ENCODE data around the gene SEC22B.
"Not testable (repeated sequence)": the region's sequence is repeated elsewhere in the genome, so short reads cannot be mapped to it uniquely, and the experiment has no call there.

SEC22B gene

DNA sequence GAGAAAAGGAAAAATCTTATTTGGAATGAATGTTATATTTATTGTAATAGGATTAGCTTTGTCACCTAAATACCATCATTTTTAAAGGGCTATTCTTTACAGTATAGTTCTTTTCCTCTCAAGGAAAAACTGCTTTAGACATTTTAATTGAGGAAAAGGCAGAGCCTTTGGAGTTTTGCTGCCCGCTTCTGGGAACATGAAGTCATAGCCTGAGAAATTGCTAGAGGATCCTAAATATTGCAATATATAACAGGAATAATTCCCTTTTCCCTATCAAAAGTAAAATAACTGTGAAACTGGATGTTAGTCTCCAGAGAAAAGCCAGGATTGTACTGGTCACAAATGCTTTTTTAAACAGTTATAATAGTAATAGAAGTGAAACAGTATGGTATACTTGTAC is 30.5 kb downstream of the SEC22B start:
- not testable (repeated sequence) for DNase-seq (ENCODE audit: low read depth in 3 of 3)

DNA sequence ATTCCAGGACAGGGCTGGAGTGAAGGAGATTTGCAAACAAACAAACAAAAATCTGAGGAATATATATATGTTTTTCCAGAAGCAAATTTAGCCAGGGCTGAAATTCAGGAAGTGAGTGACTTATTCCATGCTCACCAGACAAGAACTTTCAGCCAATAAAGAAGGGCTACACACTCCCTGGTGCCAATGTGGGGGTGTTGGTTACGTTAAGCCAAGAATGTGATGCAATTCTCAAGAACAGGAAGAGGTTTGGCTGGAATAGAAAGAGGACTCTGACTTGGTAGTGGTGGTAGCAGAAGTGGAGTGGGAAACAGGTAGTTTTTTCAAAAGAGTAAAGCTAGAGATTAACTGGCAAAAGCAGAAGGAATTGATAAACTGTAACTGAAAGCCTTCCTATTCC is 31.7 kb downstream of the SEC22B start:
- not testable (repeated sequence) for DNase-seq (ENCODE audit: low read depth in 3 of 3)

DNA sequence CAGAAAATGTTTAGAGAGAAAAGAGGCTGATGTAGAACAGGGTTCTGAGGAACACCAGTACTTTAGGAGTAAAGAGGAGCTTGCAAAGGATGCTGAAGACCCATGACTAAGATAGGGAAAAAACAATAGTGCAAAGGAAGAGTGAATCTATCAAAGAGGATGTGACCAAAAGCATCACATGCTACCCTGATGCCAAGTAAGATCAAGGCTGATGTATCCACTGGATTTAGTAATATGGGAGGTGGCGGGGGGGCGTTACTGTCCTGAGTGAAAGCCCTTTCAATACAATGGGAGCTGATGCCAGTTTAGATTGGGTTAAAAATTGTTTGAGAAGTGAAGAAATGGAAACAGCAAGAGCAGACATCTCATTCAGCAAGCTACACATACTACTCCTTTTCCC is 32.2 kb downstream of the SEC22B start:
- DNase-seq (ENCODE audit: low read depth in 3 of 3), result peak in 1 of 3 donors; percentile 15

DNA sequence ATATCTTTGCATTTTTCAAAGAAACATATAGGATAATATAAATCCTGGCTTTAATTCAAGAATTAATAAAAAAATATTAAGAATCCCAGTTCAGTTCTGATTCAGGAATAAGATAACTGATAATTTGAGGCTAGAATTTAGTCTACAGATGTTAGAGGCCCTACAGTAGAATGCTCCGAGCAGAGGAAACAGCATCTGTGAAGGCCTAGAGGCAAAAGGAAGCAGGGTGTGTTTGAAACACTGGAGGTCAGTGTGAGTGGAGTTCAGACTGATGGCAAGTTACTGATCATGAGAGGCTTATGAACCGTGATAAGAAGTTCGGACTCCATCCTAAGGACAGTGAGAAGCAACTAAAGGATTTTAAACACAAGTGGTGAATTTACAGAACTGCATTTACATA is 33.0 kb downstream of the SEC22B start:
- DNase-seq (ENCODE audit: low read depth in 3 of 3), result not testable (repeated sequence)

DNA sequence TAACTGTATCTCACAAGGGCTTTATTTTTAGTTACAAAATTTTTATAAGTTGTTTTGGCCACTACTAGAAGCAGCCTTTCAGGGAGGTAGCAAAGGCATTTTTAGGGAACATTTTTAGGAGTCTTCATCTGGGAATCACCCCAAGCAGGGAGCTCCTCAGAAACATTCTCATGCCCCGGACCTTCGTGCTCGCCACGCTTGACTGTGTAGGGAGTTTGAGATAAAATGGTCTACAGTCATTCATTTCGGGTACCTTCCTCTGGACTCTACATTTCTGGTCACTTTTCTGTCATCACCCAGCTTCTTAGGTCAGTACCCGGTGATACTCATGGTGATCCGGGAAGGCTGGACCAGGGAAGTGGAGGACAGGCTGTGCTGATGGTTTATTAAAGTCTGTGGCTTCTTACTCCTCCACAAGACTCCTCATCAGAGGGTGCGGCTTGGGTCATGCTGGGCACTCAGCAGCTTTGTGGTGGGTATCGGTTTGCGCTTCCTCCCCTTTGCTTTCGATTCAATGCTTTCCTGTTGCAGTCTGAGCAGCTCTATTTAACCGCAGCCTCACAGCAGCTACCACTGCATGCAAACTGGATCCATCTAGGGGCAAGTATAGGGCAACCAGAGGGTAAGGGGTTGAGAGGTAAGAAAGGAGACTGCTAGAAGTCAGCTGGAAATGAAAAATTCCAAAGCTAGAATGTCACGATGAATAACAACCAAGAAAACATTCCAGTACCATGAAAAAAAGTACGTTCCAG is 33.6 kb downstream of the SEC22B start:
- peak; percentile 3 to 53 (median 31) for DNase-seq (ENCODE audit: low read depth in 3 of 3)

DNA sequence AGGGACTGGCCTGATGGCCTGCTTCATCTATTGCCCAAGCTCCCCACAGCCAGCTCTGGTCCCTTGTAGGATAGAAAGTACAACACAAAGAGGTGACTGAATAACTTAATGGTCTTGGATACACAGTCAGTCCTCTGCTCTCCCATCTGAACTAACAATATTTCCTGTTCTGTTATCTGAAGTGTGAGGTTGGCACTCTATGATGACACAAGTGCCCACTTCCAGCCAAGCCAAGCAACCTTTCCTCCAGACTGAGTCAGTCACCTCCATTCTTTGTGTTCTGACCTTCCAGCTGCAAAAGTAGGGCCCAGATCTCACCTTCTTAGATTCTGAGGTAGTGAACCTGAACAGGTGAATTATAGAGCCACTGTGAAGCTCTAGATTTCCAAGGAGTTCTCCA is 34.5 kb downstream of the SEC22B start:
- not testable (repeated sequence) for DNase-seq (ENCODE audit: low read depth in 3 of 3)

DNA sequence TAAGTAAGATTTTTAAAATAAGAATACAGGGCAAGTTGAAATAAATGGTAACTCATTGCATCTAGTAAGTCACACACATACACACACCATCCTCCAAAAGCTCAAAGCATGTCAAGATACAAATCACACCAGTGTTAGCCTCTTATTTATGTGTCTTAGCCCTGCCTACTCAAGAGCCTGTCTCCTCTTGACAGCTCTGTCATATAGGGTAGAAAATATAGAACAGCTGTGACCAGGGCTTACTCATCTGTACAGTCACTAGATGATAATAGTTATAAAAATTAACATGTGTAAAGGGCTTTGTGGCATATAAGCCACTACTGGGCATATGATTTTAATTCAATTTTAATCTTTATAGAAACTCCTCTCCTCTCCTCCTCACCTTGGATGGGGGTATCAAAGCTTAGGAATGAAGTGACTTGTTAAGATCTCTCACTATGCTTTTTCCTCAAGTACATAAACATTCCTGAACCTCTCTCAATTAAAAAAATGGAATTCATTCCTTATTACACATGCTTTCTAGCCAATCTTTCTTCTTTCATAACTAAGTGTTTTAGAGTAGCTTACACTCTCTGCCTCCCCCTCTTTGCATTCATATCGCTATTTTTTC is 35.6 kb downstream of the SEC22B start:
- not testable (repeated sequence) for DNase-seq (ENCODE audit: low read depth in 3 of 3)

DNA sequence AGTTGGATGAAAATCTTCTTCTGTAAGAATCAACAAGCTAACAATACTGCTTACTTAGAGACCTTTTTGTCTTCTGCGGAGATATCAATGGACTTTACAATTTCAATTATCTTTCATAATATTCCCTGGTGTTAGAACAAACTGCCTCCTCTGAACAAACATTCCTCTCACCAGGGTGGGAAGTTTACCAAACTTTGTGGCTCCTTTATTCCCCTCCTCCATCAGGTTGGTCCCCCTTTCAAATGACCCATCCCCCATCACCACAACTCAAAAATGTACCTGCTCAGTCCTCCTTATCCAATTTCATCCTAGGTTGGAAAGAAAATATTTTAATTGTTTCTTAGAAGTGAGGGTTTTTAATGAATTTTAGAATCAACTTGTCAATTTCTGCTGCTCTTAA is 40.2 kb downstream of the SEC22B start:
- not testable (repeated sequence) for DNase-seq (ENCODE audit: low read depth in 3 of 3)

DNA sequence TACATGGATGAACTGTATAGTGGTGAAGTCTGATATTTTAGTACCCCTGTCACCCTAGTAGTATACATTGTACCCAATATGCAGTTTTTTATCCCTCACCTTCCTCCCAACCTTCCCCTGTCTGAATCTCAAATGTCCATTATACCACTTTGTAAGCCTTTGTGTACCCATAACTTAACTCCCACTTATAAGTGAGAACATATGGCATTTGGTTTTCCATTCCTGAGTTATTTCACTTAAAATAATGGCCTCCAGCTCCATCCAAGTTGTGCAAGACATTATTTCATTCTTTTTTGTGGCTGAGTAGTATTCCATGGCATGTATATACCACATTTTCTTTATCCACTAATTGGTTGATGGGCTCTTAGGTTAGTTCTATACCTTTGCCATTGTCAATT is 42.4 kb downstream of the SEC22B start:
- DNase-seq (ENCODE audit: low read depth in 3 of 3), result not testable (repeated sequence)

DNA sequence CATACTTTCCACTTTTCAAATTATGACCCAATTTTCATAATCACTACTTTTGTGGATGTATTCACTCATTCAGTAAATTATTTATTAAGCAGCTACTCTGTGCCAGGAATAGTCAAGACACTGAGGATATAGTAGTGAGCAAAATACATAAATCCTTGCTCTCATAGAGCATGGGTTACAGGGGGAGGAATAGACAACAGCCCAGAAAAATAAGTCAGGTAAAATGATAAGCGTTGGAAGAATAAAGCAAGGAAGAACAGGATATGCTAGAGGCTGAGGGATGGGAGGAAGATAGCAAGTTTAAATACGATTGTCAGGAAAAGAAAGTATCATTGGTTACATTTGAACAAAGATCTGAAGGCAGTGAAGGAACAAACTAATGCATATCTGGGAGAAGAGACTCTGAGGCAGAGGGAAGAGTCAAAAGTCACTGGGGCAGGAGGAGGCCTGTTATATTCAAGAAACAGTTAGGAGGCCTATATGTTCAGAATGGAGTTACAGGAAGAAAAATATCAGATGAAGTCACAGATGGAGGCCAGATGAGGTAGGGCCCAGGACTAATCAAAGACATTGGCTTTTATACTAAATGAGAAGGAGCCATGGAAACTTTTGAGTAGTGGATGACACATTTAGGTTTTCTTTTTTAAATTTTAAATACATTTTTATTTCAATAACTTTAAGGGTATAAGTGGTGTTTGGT is 42.9 kb downstream of the SEC22B start:
- DNase-seq (ENCODE audit: low read depth in 3 of 3), result no peak

DNA sequence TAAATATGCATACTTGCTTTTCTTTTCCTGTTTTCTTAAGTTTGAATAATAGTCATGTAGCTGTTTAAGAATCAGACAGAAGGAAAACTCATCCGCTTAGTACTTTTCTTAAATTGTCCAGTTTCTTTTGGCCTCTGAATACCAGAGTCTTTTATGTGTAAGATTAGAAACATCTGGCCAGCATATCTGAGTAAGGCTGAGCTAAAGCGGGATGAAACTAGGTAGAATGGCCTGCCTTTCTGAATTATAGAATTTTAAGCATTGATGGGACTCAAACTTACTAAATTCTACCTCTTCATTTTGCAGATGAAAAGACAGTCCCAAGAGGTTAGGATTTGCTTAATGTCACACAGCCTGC is 43.9 kb downstream of the SEC22B start:
- DNase-seq (ENCODE audit: low read depth in 3 of 3), result not testable (repeated sequence)

DNA sequence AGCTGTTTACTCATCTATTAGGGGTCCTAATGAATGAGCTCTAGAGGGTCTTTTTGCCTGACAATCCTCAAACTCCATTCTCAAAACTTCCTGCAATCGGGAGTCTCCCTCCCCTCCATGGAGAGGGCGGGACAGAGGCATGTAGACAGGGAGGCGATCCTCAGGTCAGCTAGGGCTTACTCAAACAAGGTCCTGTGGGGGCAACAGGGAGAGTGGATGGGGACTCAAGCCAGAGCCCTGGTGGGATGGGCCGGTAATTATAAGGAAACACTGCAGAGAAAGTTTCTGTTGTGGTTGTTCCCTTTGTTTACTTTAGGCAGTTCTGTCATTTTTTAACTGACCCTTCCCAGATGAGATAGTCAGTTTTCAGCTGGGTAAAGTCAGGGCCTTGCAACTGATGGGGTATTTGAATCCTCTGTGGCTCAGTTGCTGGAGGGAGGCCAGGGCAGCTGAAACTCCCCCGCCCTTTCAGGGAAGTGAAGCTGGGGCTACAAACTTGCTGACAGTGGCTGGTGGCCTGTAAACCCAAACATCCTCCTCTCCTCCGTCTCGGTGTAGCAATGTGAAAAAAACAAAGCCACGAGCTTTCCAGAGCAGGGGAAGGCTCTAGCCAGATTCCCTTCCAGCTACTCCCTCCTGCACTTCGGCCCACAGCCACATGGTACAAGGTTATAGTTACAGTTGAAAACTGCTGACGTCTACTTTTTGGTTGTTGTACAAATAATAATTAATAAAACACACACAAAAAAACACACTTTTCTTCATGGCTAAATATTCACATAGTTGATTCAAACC is 44.5 kb downstream of the SEC22B start:
- DNase-seq (ENCODE audit: low read depth in 3 of 3), result not testable (repeated sequence)

DNA sequence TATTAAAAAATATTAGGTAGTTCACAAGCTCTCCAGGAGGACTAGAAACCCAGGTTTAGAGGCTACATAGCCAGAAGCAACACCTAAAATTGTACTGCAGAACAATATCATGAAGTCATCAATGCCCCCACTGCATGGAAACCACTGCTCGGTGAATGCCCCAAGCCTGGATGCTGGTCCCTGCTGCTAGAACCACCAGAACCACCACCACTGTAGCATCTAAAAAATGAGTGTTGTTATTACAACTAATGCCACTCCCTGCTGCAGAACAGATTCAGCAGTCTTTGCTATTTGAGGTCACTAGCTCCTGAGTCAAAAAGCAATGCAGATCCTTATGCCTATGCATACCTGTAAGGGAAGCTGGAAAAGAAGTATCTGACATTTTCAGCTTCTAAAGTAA is 48.4 kb downstream of the SEC22B start:
- DNase-seq (ENCODE audit: low read depth in 3 of 3), result not testable (repeated sequence)

DNA sequence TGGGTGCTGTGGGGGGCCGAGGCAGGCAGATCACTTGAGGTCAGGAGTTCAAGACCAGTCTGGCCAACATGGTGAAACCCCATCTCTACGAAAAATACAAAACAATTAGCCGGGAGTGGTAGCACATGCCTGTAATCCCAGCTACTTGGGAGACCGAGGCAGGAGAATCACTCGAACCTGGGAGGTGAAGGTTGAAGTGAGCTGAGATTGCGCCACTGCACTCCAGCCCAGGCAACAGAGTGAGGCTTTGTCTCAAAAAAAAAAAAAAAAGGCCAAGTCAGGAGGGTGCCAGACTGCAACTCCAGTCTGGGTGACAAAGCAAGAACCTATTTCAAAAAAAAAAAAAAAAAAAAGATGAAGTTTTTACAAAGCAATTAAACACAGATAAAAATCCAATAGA is 50.1 kb downstream of the SEC22B start:
- not testable (repeated sequence) for DNase-seq (ENCODE audit: low read depth in 3 of 3)

DNA sequence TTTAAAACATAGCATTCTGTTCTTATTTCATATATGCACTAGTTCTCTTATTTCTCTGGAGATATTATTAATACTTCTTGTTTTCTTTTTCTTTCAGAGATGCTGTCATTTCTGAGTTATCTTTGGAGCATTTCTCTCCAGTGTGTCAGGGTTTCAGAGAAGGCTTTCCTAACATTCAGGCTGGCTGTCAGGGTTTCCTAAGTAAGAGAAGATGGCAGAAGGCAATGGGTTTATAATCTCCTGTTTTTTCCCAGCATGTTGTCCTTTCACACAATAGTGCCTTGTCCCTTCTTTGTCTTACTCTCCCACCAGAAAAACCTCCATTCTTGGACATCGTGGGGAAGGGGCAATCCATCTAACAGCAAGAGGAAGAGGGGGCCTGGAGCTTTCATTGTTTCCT is 51.7 kb downstream of the SEC22B start:
- not testable (repeated sequence) for DNase-seq (ENCODE audit: low read depth in 3 of 3)

DNA sequence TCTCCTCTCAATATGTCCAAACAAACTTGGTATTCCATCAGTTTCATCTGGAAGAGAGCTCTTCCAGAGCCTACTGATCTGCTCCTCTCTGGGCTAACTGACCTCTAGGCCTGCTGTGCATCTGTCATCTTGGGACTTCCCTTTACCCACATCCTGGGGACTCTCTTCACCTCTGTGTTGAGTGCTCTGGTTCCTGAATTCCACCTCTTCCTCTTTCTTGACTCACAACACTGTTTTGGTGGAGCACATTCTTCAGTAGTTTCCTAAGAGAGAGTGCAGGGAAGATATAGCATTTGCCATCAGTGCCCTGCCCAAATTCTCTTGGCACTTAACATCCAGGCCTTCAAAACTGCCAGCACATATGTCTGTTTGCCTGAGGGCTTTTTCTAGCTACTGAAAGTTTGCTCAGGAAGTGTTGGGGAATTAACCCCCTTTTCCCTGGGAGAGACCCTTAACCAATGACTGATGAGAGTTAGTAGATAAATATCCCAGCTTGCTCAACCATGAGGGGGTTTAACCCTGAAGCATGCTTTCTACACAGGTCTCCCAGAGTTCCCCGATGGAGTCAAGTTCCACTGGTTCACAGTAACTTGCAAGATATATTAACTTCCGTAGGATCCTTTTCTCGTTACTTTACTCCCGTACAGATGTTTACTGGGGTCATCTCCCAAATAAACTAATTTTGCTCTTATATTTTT is 52.4 kb downstream of the SEC22B start:
- DNase-seq (ENCODE audit: low read depth in 3 of 3), result not testable (repeated sequence)

DNA sequence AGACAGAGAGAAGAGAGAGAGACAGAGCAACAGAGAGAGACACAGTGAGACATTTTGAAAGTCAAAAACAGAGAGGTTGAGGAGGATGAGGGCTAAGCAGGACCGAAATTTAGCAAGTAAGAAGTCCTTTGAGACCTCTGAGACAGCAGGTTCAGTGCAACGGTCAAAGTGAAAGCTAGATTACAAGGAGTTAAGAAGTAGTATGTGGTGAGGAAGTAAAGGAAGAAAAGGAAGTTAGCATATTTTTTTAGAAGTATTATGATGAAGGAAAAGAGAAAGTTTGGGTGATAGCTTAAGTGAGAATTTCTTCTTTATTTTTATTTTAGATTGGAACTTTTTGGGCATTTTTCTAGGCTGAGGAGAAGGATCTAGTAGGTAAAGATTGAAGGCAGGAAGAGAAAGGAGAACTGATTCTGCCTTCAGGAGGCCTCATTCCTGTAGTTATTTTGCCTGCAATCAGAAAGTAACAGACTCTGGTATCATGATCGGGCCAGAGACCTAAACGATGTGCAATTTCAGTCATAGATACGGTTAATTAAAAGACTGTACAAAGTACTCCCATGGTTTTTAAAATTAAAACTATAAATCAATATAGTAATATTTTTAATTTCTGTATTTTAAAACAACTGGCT is 53.9 kb downstream of the SEC22B start:
- not testable (repeated sequence) for DNase-seq (ENCODE audit: low read depth in 3 of 3)

DNA sequence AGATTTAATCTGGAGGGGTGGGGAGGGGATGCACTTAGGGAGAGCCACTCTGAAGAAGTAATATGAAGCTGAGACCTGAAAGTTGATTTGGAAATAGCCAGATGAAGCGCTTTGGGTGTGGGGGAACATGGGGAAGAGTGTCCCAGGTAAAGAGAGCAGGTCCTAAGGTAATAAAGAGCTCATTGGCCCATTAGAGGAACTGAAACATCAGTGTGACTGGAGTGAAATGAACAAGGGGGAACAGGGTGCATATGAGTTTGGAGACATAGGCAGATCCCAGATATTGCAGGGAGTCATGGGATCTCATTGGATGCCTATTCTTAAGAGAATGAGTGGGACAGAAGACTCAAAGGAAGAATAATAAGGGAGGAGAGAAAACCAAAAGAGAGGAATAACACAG is 54.5 kb downstream of the SEC22B start:
- DNase-seq (ENCODE audit: low read depth in 3 of 3), result not testable (repeated sequence)

DNA sequence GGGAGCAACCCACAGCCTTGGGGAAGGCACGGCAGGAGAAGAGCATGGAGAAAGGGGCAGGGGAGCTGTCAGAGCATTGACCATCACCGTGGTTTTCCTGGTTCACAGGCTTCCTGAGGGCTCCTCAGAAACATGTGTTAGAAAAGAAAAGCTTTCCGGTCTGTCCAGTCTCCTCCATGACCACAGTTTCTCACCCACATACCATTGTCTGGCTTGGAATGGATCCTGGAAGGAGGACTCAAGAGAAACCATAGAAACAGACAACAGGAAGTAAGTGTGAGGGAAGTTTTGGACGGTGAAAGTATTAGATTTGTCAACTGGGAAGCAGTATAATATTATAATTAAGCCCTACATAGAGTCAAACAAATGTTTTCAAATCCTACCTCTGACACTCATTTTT is 55.8 kb downstream of the SEC22B start:
- DNase-seq (ENCODE audit: low read depth in 3 of 3), result not testable (repeated sequence)

DNA sequence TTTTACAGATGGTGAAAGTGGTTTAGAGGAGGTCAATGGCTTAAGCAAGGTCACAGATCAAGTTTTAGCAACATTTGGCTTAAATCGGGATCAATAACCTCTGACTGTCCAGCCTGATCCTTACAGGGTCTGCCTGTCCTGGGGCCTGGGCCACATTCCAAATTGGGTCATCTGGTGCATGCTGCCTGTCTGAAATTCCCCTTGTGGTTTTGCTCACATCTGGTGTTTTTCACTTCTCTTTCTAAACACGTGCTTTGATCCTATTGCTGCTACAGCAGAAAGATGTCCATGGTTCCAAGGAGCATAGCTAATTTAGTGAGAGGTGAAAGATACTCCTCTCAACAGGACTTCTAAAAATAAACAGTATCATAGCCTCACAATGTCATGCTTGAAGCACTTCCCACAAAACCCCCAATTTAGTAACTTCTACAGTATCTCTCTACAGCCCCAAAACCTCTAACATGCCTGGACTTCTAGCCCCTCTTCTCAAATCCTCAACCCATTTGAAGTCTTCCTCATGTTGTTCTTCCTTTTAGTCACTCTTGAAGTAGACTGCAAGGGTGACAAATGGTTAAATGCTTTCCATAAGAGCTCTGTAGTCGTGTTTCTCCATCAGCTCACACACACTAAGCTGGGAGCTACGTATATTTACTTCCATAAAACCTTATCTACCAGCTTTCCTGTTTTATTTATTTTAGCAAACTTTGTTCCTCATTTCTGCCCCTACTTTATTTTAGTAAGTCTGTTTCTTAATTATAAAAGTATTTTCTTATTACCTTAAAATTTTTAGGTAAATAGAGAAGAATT is 58.7 kb downstream of the SEC22B start:
- DNase-seq (ENCODE audit: low read depth in 3 of 3), result not testable (repeated sequence)
